ENCODE data around the gene OR2T1.
"Not testable (repeated sequence)": the region's sequence is repeated elsewhere in the genome, so short reads cannot be mapped to it uniquely, and the experiment has no call there.

Gene OR2T1

GRCh38 chr1:248402748-248403147, at the start of gene OR2T1:
OR2T1 (plus strand) TSS chr1:248403048; CDS start chr1:248406148, 3,100 bp downstream.
- DNase-seq (ENCODE audit: low read depth): no peak

GRCh38 chr1:248359415-248359814, 43.4 kb upstream of the OR2T1 start:
- no peak for DNase-seq (ENCODE audit: low read depth)

GRCh38 chr1:248361121-248361715, 41.6 kb upstream of the OR2T1 start, which contains the start of gene OR2T4:
OR2T4 (plus strand) TSS chr1:248361665; CDS start chr1:248361665, 0 bp downstream.
- DNase-seq (ENCODE audit: low read depth): no peak

GRCh38 chr1:248366609-248367008, 36.2 kb upstream of the OR2T1 start:
- no peak for DNase-seq (ENCODE audit: low read depth)

- no peak for DNase-seq (ENCODE audit: low read depth)
These were observed 30.5 kb upstream of the OR2T1 start for GRCh38 chr1:248372394-248372793.

GRCh38 chr1:248373761-248374160, 29.1 kb upstream of the OR2T1 start:
- no peak for DNase-seq (ENCODE audit: low read depth)

GRCh38 chr1:248375446-248375845, 27.4 kb upstream of the OR2T1 start, which contains the start of gene OR2T6:
OR2T6 (plus strand) TSS chr1:248375746; CDS start chr1:248387609, 11,863 bp downstream.
- DNase-seq (ENCODE audit: low read depth): no peak

GRCh38 chr1:248376916-248377315, 25.9 kb upstream of the OR2T1 start:
- DNase-seq (ENCODE audit: low read depth): no peak

GRCh38 chr1:248380854-248381253, 22.0 kb upstream of the OR2T1 start:
- DNase-seq (ENCODE audit: low read depth): no peak

GRCh38 chr1:248388426-248388825, 14.4 kb upstream of the OR2T1 start:
- no peak for DNase-seq (ENCODE audit: low read depth)

- DNase-seq (ENCODE audit: low read depth): no peak
These were observed 9.8 kb upstream of the OR2T1 start for GRCh38 chr1:248393050-248393449.

- no peak for DNase-seq (ENCODE audit: low read depth)
These were observed 1.2 kb downstream of the OR2T1 start for GRCh38 chr1:248404024-248404423.

GRCh38 chr1:248406721-248407692, 4.2 kb downstream of the OR2T1 start:
- DNase-seq (ENCODE audit: low read depth): no peak

GRCh38 chr1:248416226-248416625, 13.4 kb downstream of the OR2T1 start:
- DNase-seq (ENCODE audit: low read depth): no peak

- DNase-seq (ENCODE audit: low read depth): no peak
These were observed 15.0 kb downstream of the OR2T1 start for GRCh38 chr1:248417854-248418253.

GRCh38 chr1:248421384-248421783, 18.5 kb downstream of the OR2T1 start:
- DNase-seq (ENCODE audit: low read depth): no peak

- DNase-seq (ENCODE audit: low read depth): not testable (repeated sequence)
These were observed 24.8 kb downstream of the OR2T1 start for GRCh38 chr1:248427526-248428191.

- not testable (repeated sequence) for DNase-seq (ENCODE audit: low read depth)
These were observed 25.3 kb downstream of the OR2T1 start for GRCh38 chr1:248428192-248428533.

- DNase-seq (ENCODE audit: low read depth): not testable (repeated sequence)
These were observed 28.8 kb downstream of the OR2T1 start for GRCh38 chr1:248431683-248432082.

GRCh38 chr1:248432201-248432600, 29.4 kb downstream of the OR2T1 start:
- not testable (repeated sequence) for DNase-seq (ENCODE audit: low read depth)

- DNase-seq (ENCODE audit: low read depth): not testable (repeated sequence)
These were observed 31.1 kb downstream of the OR2T1 start for GRCh38 chr1:248433811-248434415.

- not testable (repeated sequence) for DNase-seq (ENCODE audit: low read depth)
These were observed 32.1 kb downstream of the OR2T1 start for GRCh38 chr1:248434913-248435312.
